ENCODE results near the gene LARP4.

The LARP4 gene

DNA sequence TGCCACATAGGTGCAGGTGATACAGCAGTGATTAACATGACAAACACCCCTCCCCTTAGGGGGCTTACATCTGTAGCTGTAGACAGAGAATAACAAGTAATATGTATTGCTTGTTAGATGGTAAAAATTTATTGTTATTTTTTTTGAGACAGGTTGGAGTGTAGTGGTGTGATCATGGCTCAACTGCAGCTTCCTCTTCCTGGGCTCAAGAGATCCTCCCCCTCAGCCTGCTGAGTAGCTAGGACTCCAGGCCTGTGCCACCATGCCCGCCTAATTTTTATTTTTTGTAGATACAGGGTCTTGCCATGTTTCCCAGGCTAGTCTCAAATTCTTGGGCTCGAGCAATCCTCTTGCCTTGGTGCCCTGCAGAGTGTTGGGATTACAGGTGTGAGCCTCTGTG is 123.9 kb downstream of the LARP4 start:
- no peak for DNase-seq (ENCODE audit: low read depth in 3 of 3)

DNA sequence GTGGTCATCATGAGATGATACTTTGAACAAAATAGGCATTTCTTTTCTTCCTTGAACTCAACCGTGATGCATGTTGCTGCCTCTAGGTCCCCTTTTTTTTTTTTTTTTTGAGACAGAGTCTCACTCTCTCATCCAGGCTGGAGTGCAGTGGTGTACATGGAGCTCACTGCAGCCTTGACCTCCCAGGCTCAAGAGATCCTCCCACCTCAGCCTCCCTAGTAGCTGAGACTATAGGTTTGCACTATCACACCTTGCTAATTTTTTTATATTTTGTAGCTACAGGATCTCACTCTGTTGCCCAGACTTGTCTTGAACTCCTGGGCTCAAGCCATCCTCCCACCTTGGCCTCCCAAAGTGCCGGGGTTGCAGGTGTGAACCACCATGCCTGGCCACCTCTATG is 124.7 kb downstream of the LARP4 start:
- no peak for DNase-seq (ENCODE audit: low read depth in 3 of 3)

DNA sequence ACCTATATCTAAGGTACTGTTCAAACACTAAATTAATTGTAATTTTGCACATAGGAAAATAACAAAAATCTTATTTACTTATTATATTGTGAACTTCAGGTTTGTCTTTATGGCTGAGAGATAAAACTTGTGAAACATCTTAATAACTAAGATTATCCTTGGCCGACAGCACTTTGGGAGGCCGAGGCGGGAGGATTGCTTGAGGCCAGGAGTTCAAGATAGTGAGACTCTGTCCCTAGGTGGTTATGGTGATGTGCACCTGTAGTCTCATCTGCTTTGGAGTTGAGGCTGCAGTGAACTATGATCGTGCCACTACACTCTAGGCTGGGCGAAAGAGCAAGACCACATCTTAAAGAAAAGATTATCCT is 126.7 kb downstream of the LARP4 start:
- no peak for DNase-seq (ENCODE audit: low read depth in 3 of 3)

DNA sequence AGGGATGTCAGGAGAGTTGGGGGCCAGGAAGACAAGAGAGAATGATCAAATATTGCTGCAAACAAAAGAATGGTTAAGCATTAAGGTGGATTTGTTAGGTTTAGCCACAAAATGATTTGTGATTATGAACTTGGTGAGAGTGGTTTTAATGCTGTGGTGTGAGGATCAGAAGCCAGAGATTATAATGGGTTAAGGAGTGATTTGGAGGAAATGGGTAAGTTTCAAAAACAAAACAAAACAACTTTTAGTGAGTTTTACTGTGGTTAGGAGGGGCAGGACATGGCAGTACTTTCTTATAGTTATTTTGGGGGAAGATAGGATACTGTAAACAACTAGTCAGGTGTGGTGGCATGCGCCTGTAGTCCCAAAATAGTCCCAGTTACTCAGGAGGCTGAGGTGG is 128.1 kb downstream of the LARP4 start:
- no peak for DNase-seq (ENCODE audit: low read depth in 3 of 3)

DNA sequence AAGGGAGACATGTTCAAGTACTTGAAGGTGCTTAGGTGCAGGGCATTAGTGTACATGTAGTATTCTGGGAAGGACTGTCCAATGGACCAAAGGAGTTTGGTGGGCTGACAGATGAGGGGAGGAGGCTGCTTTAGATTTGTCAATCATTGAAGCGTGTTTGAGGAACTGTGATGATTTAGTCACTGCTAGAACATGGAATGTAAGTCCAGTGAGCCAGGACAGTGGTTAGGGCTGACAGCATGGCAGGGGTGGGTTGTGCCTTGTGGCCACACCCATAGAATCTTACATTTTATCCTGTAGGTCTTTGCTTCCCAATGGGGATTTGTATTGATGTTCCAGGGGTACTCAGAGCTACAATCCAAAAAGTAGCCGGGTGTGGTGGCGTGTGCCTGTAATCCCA is 128.7 kb downstream of the LARP4 start:
- DNase-seq (ENCODE audit: low read depth in 3 of 3) = no peak
